HEK293 (cell line): ENCODE results near the gene IL18RAP.

ENCODE experiments used
- CTCF ChIA-PET: fragments of 350-600 bp; formaldehyde crosslinking; extraction: SDS; loops from one replicate; lab custom pipeline; 2021; ENCODE audit warnings: antibody characterized with exemption; lab: Yijun Ruan, JAX
- POLR2A ChIA-PET: fragments of 300-600 bp; formaldehyde crosslinking; extraction: SDS; loops from one replicate; lab custom pipeline; 2020; ENCODE audit warnings: antibody characterized with exemption, inconsistent platforms; lab: Yijun Ruan, JAX
- H3K27ac ChIP-seq: fragments of 200-500 bp; sonication (Bioruptor generic); 2 replicates; pipeline ENCODE4 v1.5.1; 2014; ENCODE audit warnings: low read depth, low read length, control low read depth, inconsistent platforms; ENCODE audit errors: extremely low read depth
- H3K36me3 ChIP-seq, 2 experiments: fragments of 200-500 bp in 1 of 2; sonication (Bioruptor generic) in 1 of 2; 1 replicate in 1 of 2; 2 replicates in 1 of 2; pipeline ENCODE4 v1.5.1; 2014 to 2017; ENCODE audit warnings: inconsistent platforms in 2 of 2, low read length in 2 of 2; ENCODE audit not compliant: control insufficient read depth in 2 of 2, insufficient read depth in 1 of 2
- H3K4me1 ChIP-seq: fragments of 200-500 bp; sonication (Bioruptor generic); 2 replicates; pipeline ENCODE4 v1.5.1; 2014; ENCODE audit warnings: mild to moderate bottlenecking, low read length, inconsistent platforms; ENCODE audit not compliant: control insufficient read depth, insufficient read depth
- H3K4me3 ChIP-seq: 2 replicates; pipeline ENCODE4 v1.5.1; 2011; ENCODE audit warnings: low read depth, mild to moderate bottlenecking, control low read depth, low read length, moderate library complexity
- H3K9me3 ChIP-seq: fragments of 200-500 bp; sonication (Bioruptor generic); 2 replicates; pipeline ENCODE4 v1.5.1; 2014; ENCODE audit warnings: low read depth, low read length, inconsistent platforms; ENCODE audit not compliant: control insufficient read depth, insufficient read depth
- GLIS1 ChIP-seq: fragments of 450-650 bp; formaldehyde crosslinking; IDR thresholded peaks from 2 replicates; pipeline ENCODE4 v1.5.1; 2016; ENCODE audit warnings: missing biosample characterization, missing genetic modification characterization
- ZNF138 ChIP-seq: fragments of 450-650 bp; formaldehyde crosslinking; IDR thresholded peaks from 2 replicates; pipeline ENCODE4 v1.5.1; 2016; ENCODE audit warnings: missing biosample characterization, missing genetic modification characterization, borderline replicate concordance
- ZNF426 ChIP-seq: fragments of 450-650 bp; formaldehyde crosslinking; IDR thresholded peaks from 2 replicates; pipeline ENCODE4 v1.5.1; 2017; ENCODE audit warnings: missing biosample characterization, missing genetic modification characterization, mild to moderate bottlenecking, inconsistent platforms, moderate library complexity
- TF ChIP-seq, protein P1 (sequence below): fragments of 450-650 bp; formaldehyde crosslinking; IDR thresholded peaks from 2 replicates; pipeline ENCODE4 v1.5.1; 2016; ENCODE audit warnings: missing biosample characterization, missing genetic modification characterization, low read depth

The IL18RAP gene

DNA sequence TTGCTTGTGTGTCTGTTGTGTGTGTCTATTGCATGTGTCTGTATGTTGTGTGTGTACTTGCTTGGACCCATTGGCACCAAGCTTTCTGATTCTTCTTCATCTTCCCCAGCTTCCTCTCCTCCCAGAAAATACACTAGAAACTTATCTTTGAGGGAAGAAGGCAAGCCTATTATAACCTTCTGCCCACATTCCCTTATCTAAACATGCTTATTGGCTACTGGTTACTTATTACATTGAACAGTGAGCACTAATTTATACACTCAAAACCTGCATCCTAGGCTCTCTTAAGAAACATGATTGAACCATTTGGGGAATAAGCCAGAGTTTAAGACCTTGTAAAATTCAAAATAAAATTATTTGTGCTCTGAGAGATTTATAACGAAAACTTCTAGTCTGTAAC, 76.6 kb downstream of the IL18RAP start:
- ChIA-PET POLR2A (no interaction called here), CTCF (interaction anchor here (0.6 to 1.9 kb wide), 3 partner anchors 9 to 1439 kb away, joined by 3 to 10 read pairs (median 4); partner anchors contain the start of gene SLC9A4)
- Histone ChIP-seq H3K4me1 (no peaks in the 10 kb centered on the region), H3K27ac (no peak overlapping the region), H3K4me3 (no peak overlapping the region), H3K9me3 (no peaks in the 10 kb centered on the region), H3K36me3 (no peaks in the 10 kb centered on the region)
- TF ChIP-seq ZNF426 (tag by site-specific recombination) (no peak), ZNF138 (no peak), GLIS1 (tag by site-specific recombination) (no peak)
- TF ChIP-seq, protein P1, sequence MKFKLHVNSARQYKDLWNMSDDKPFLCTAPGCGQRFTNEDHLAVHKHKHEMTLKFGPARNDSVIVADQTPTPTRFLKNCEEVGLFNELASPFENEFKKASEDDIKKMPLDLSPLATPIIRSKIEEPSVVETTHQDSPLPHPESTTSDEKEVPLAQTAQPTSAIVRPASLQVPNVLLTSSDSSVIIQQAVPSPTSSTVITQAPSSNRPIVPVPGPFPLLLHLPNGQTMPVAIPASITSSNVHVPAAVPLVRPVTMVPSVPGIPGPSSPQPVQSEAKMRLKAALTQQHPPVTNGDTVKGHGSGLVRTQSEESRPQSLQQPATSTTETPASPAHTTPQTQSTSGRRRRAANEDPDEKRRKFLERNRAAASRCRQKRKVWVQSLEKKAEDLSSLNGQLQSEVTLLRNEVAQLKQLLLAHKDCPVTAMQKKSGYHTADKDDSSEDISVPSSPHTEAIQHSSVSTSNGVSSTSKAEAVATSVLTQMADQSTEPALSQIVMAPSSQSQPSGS (tag by site-specific recombination) = no peak
